HCT116 (cell line): ENCODE results near the gene IL23A. TPM values are rescaled to one million over a fixed set of nuclear protein-coding genes. Genes with fewer than 3 reads are reported as not detected.

ENCODE experiments used
- ATAC-seq: fragments of 200-7000 bp; cut with Tn5 transposase; 2 replicates; pipeline ENCODE4 v1.9.1; 2020; ENCODE audit warnings: mild to moderate bottlenecking, moderate library complexity
- Bru-seq: library from RNA; stranded (reverse); fragments of 400-500 nt; gene quantifications from one replicate; lab custom pipeline; 2021; lab: Mats Ljungman, UMichigan
- BruChase-seq, 2 experiments: library from RNA; stranded (reverse); fragments of 400-500 nt; gene quantifications; one replicate each; lab custom pipeline; 2021; lab: Mats Ljungman, UMichigan
- BruUV-seq: library from RNA; stranded (reverse); fragments of 400-500 nt; replicated peaks from 2 replicates; lab custom pipeline; 2021; lab: Mats Ljungman, UMichigan
- CTCF ChIA-PET: fragments of 300-600 bp; sonication (Branson Sonifier 250); formaldehyde crosslinking; loops from one replicate; lab custom pipeline; 2021; ENCODE audit warnings: antibody characterized with exemption; lab: Charles Lee
- POLR2A ChIA-PET: fragments of 300-600, 350-600 bp; sonication (Branson Sonifier 250); formaldehyde crosslinking; loops from one replicate; lab custom pipeline; 2021; ENCODE audit warnings: antibody characterized with exemption; lab: Charles Lee
- RAD21 ChIA-PET, 2 experiments: fragments of 300-600 bp; sonication (Branson Sonifier 250); formaldehyde crosslinking; loops; one replicate each; lab custom pipeline; 2023; ENCODE audit warnings: low total read pairs in 2 of 2; ENCODE audit not compliant: uncharacterized antibody in 2 of 2, unreplicated experiment in 2 of 2, low non-redundant PET in 1 of 2; lab: Charles Lee
- DNase-seq: peaks from one replicate; pipeline ENCODE4 v3.0.0-alpha.2; 2010; ENCODE audit warnings: low read depth, low spot score
- H2AFZ ChIP-seq: fragments of 200-600 bp; shearing (Covaris generic), sonication (generic); 2 replicates; pipeline ENCODE4 v1.6.1; 2017; ENCODE audit warnings: low read depth, mixed run types, mixed read lengths, antibody characterized with exemption, low read length; ENCODE audit not compliant: poor library complexity, severe bottlenecking
- H3K27ac ChIP-seq: 2 replicates; pipeline ENCODE4 v1.5.1; 2012; ENCODE audit warnings: low read depth, low read length
- H3K27me3 ChIP-seq: fragments of 200-600 bp; sonication (generic); 2 replicates; pipeline ENCODE4 v1.6.1; 2016; ENCODE audit warnings: mixed run types, low read length, mixed read lengths; ENCODE audit not compliant: insufficient read depth
- H3K36me3 ChIP-seq, 2 experiments: fragments of 200-500 bp in 1 of 2; fragments of 200-600 bp in 1 of 2; sonication (Bioruptor generic) in 1 of 2; sonication (generic) in 1 of 2; 2 replicates each; pipeline versions ENCODE4 v1.5.1 to v1.6.1; 2014 to 2016; ENCODE audit warnings: low read length in 2 of 2, inconsistent platforms in 1 of 2, mixed read lengths in 1 of 2, mixed run types in 1 of 2; ENCODE audit not compliant: insufficient read depth in 2 of 2, control insufficient read depth in 1 of 2
- H3K4me1 ChIP-seq, 2 experiments: fragments of 200-600 bp in 1 of 2; sonication (generic) in 1 of 2; 2 replicates each; pipeline versions ENCODE4 v1.5.1 to v1.6.1; 2012 to 2017; ENCODE audit warnings: low read length in 2 of 2, inconsistent platforms in 1 of 2, mild to moderate bottlenecking in 1 of 2, mixed read lengths in 1 of 2, mixed run types in 1 of 2, moderate library complexity in 1 of 2; ENCODE audit not compliant: insufficient read depth in 2 of 2, control insufficient read depth in 1 of 2
- H3K4me2 ChIP-seq: fragments of 200-600 bp; sonication (generic); 2 replicates; pipeline ENCODE4 v1.6.1; 2017; ENCODE audit warnings: mixed run types, low read length, mixed read lengths
- H3K4me3 ChIP-seq, 2 experiments: fragments of 200-600 bp in 1 of 2; sonication (generic) in 1 of 2; replicated peaks in 1 of 2; 2 replicates each; pipeline ENCODE4 v1.5.1; 2011 to 2016; ENCODE audit warnings: low read length in 2 of 2, control low read depth in 1 of 2, low read depth in 1 of 2, mild to moderate bottlenecking in 1 of 2, mixed read lengths in 1 of 2, mixed run types in 1 of 2
- H3K79me2 ChIP-seq: fragments of 200-600 bp; sonication (generic); 2 replicates; pipeline ENCODE4 v1.6.1; 2017; ENCODE audit warnings: mild to moderate bottlenecking, mixed run types, low read length, moderate library complexity, mixed read lengths; ENCODE audit not compliant: insufficient read depth
- H3K9ac ChIP-seq: fragments of 200-600 bp; sonication (generic); 2 replicates; pipeline ENCODE4 v1.6.1; 2016; ENCODE audit warnings: low read length, mixed read lengths
- H3K9me2 ChIP-seq: fragments of 200-600 bp; sonication (generic), shearing (Covaris generic); 2 replicates; pipeline ENCODE4 v1.6.1; 2017; ENCODE audit warnings: mixed run types, mild to moderate bottlenecking, moderate library complexity; ENCODE audit not compliant: insufficient read depth
- H3K9me3 ChIP-seq, 2 experiments: fragments of 200-500 bp in 1 of 2; fragments of 200-600 bp in 1 of 2; sonication (Bioruptor generic) in 1 of 2; sonication (generic) in 1 of 2; 2 replicates each; pipeline ENCODE4 v1.6.1; 2014 to 2017; ENCODE audit warnings: low read length in 2 of 2, mixed read lengths in 2 of 2, inconsistent platforms in 1 of 2, low read depth in 1 of 2, mild to moderate bottlenecking in 1 of 2, mixed run types in 1 of 2, moderate library complexity in 1 of 2; ENCODE audit not compliant: control insufficient read depth in 1 of 2, insufficient read depth in 1 of 2
- H4K20me1 ChIP-seq: fragments of 200-600 bp; sonication (generic), shearing (Covaris generic); 2 replicates; pipeline ENCODE4 v1.6.1; 2017; ENCODE audit warnings: mixed run types, mild to moderate bottlenecking, moderate library complexity; ENCODE audit not compliant: insufficient read depth
- CBX3 ChIP-seq: IDR thresholded peaks from 2 replicates; pipeline ENCODE4 v1.6.1; 2012; ENCODE audit warnings: low read depth
- CEBPB ChIP-seq: IDR thresholded peaks from 2 replicates; pipeline ENCODE4 v1.6.1; 2012; ENCODE audit warnings: low read depth
- EGR1 ChIP-seq: IDR thresholded peaks from 2 replicates; pipeline ENCODE4 v1.6.1; 2012; ENCODE audit warnings: low read depth
- EZH2 ChIP-seq: fragments of 200-600 bp; sonication (generic); IDR thresholded peaks from 2 replicates; pipeline ENCODE4 v1.6.1; 2017; ENCODE audit warnings: antibody characterized with exemption, mixed run types
- EZH2phosphoT487 ChIP-seq: fragments of 200-600 bp; IDR thresholded peaks from 2 replicates; pipeline ENCODE4 v1.6.1; 2018; ENCODE audit warnings: antibody characterized with exemption, borderline replicate concordance
- FOSL1 ChIP-seq: IDR thresholded peaks from 2 replicates; pipeline ENCODE4 v1.6.1; 2012; ENCODE audit warnings: low read depth
- JUND ChIP-seq: IDR thresholded peaks from 2 replicates; pipeline ENCODE4 v1.6.1; 2012
- POLR2A ChIP-seq: IDR thresholded peaks from 2 replicates; pipeline ENCODE4 v1.7.0; 2011; ENCODE audit warnings: borderline replicate concordance; ENCODE audit not compliant: insufficient read depth, insufficient read length; ENCODE audit errors: extremely low read depth
- RAD21 ChIP-seq: IDR thresholded peaks from 2 replicates; pipeline ENCODE4 v1.6.1; 2012; ENCODE audit warnings: low read depth, mild to moderate bottlenecking
- SRF ChIP-seq: IDR thresholded peaks from 2 replicates; pipeline ENCODE4 v1.6.1; 2012; ENCODE audit warnings: low read depth
- intact Hi-C: fragments of 100-400 bp; cut with micrococcal nuclease; formaldehyde crosslinking; loops from 2 replicates; pipeline ENCODE4 v1.10.0; 2022
- long read RNA-seq: library from polyadenylated mRNA; unstranded; transcript quantifications from one replicate; pipeline ENCODE4 v2.0.0, GENCODE V29; 2021; ENCODE audit not compliant: unreplicated experiment
- polyA plus RNA-seq: library from polyadenylated mRNA; unstranded; fragments of >200 nt; gene quantifications from 2 replicates; pipeline ENCODE4 v1.2.1, GENCODE V29; 2012; ENCODE audit warnings: missing spikeins
- total RNA-seq: library from RNA; stranded (reverse); gene quantifications from one replicate; pipeline ENCODE4 v1.2.1, GENCODE V29; 2021; ENCODE audit not compliant: unreplicated experiment

Gene IL23A
- 0.59 TPM for total RNA-seq
- polyA plus RNA-seq: 1.3 TPM in 2 replicates
- percentile 37 among the genes with signal in this experiment for Bru-seq, nascent RNA
- BruChase-seq, experiment 1, labeled RNA remaining after a 6-hour chase: percentile 49 among the genes with signal in this experiment
- percentile 52 among the genes with signal in this experiment for BruChase-seq, experiment 2, labeled RNA remaining after a 2-hour chase
- long read RNA-seq, partial matches to known transcripts: 1 of 1 reads
- long read RNA-seq, other reads (novel, unspliced or antisense): 0 of 1 reads

DNA sequence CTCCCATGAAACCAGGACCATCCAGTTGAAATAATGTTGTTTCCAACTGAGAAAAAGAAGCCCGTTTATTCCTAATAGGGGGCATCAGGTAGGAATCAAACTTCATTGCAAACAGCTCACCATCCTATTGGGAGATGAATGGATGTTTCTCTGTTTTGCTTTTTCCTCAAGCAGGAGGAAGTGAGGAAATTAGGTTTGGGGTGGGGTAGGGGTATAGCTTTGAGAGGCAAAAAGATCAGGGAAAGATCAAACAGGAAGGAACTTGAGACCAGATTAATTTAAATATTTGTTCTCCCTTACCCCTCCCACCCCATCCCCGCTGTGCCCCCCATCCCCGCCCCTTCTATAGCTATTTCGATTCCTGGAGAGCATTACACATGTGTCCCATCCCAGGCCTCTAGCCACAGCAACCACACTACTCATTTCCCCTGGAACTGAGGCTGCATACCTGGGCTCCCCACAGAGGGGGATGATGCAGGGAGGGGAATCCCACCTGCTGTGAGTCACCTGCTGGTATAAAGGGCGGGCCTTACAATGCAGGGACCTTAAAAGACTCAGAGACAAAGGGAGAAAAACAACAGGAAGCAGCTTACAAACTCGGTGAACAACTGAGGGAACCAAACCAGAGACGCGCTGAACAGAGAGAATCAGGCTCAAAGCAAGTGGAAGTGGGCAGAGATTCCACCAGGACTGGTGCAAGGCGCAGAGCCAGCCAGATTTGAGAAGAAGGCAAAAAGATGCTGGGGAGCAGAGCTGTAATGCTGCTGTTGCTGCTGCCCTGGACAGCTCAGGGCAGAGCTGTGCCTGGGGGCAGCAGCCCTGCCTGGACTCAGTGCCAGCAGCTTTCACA is at the start of gene IL23A:
Gene IL23A (plus strand): TSS at position 577 of the 850 bp plus-strand sequence. CDS start 161 bp downstream, at position 738.
- no peak within 1 kb of the TSS for H3K4me2 ChIP-seq
- RAD21 ChIA-PET: no interaction called here
- no peaks in the 10 kb centered on the region for H3K9me2 ChIP-seq
- BruUV-seq: no TSS peak
- POLR2A ChIA-PET: interaction anchor here (1.5 kb wide), 1 partner anchor 22 kb away, joined by 4 read pairs; the partner anchor contains the start of gene STAT2
- peaks cover 0 to 2% of the 10 kb centered on the region in 2 experiments; a peak in 1 of 4 replicates for H3K36me3 ChIP-seq
- no peak for ATAC-seq
- no peaks in the 10 kb centered on the region for H4K20me1 ChIP-seq
- no peak within 1 kb of the TSS for H3K9ac ChIP-seq
- no peak for DNase-seq
- H3K4me3 ChIP-seq: no peak within 1 kb of the TSS
- intact Hi-C loops: no loop called here
- peaks cover 0 to 4% of the 10 kb centered on the region in 2 experiments; a peak in 1 of 4 replicates for H3K4me1 ChIP-seq
- no peaks in the 10 kb centered on the region for H3K9me3 ChIP-seq
- no peak within 1 kb of the TSS for H3K27ac ChIP-seq
- H2AFZ ChIP-seq: no peak within 1 kb of the TSS
- H3K27me3 ChIP-seq: no peaks in the 10 kb centered on the region
- no peaks in the 10 kb centered on the region; the same call in 1 of the 2 replicates for H3K79me2 ChIP-seq
- CTCF ChIA-PET: interaction anchor here (0.9 kb wide), 1 partner anchor 23 kb away, joined by 3 read pairs; the partner anchor contains the start of gene CNPY2
- TF ChIP-seq SRF (no peak), FOSL1 (no peak), CEBPB (no peak), RAD21 (no peak), JUND (no peak), EGR1 (no peak)

- peaks cover 30 to 55% of the 10 kb centered on the region in 2 experiments for H3K4me1 ChIP-seq
- CTCF ChIA-PET: no interaction called here
- H2AFZ ChIP-seq: no peak overlapping the region
Observed at GRCh38 chr12:56293795-56294194, 44.9 kb upstream of the IL23A start.

More at GRCh38 chr12:56293795-56294194, 44.9 kb upstream of the IL23A start:
- H3K9me2 ChIP-seq: no peaks in the 10 kb centered on the region
- peaks cover 3 to 25% of the 10 kb centered on the region in 2 experiments; a peak in 2 of 4 replicates for H3K36me3 ChIP-seq
- peaks cover 88% of the 10 kb centered on the region for H3K79me2 ChIP-seq
- no peak overlapping the region for H3K27ac ChIP-seq
- H3K9ac ChIP-seq: no peak overlapping the region
- H3K9me3 ChIP-seq: no peaks in the 10 kb centered on the region
- BruUV-seq: no TSS peak
- POLR2A ChIA-PET: no interaction called here
- RAD21 ChIA-PET: no interaction called here
- intact Hi-C loops: no loop called here
- no peak overlapping the region for H3K4me2 ChIP-seq
- no peak overlapping the region for H3K4me3 ChIP-seq
- no peaks in the 10 kb centered on the region for H3K27me3 ChIP-seq
- no peak for TF ChIP-seq EZH2phosphoT487
- TF ChIP-seq POLR2A: no peak
- TF ChIP-seq EZH2: no peak
- TF ChIP-seq CBX3: no peak
- 0 out of 2 replicates have a peak, but pooled peaks cover 3% of the 10 kb centered on the region for H4K20me1 ChIP-seq
- no peak for ATAC-seq
- no peak for DNase-seq
